SK-N-SH (cell line): ENCODE data around the gene SPATA31C1. TPM values are rescaled to one million over a fixed set of nuclear protein-coding genes. Genes with fewer than 3 reads are reported as not detected.

ENCODE experiments used
- CTCF ChIA-PET: fragments of 300-600, 350-600 bp; formaldehyde crosslinking; extraction: SDS; loops from one replicate; lab custom pipeline; 2021; lab: Yijun Ruan, JAX
- POLR2A ChIA-PET: fragments of 350-600 bp; sonication (Branson Sonifier 250); formaldehyde crosslinking; extraction: SDS; loops from one replicate; lab custom pipeline; 2020; ENCODE audit warnings: antibody characterized with exemption, inconsistent platforms; lab: Yijun Ruan, JAX
- DNase-seq: peaks from one replicate; pipeline ENCODE4 v3.0.0; 2012
- H2AFZ ChIP-seq: fragments of 200-600 bp; sonication (generic); 2 replicates; pipeline ENCODE4 v1.8.1; 2016; ENCODE audit warnings: antibody characterized with exemption, mild to moderate bottlenecking, low read depth
- H3F3A ChIP-seq: fragments of 200-600 bp; sonication (generic); replicated peaks from 2 replicates; pipeline ENCODE3; 2016; ENCODE audit warnings: antibody characterized with exemption, mild to moderate bottlenecking; ENCODE audit not compliant: insufficient read depth
- H3K27ac ChIP-seq, 2 experiments: fragments of 200-500 bp in 1 of 2; fragments of 200-600 bp in 1 of 2; sonication (Bioruptor generic) in 1 of 2; sonication (generic), shearing (Covaris generic) in 1 of 2; 2 replicates each; pipeline versions ENCODE4 v1.5.1 to v1.6.1; 2014 to 2016; ENCODE audit warnings: low read depth in 2 of 2, inconsistent platforms in 1 of 2, low read length in 1 of 2, mild to moderate bottlenecking in 1 of 2, mixed read lengths in 1 of 2
- H3K27me3 ChIP-seq: fragments of 200-600 bp; sonication (generic), shearing (Covaris generic); 2 replicates; pipeline ENCODE4 v1.6.1; 2016; ENCODE audit warnings: mixed run types; ENCODE audit not compliant: insufficient read depth
- H3K36me3 ChIP-seq, 2 experiments: fragments of 200-500 bp in 1 of 2; fragments of 200-600 bp in 1 of 2; sonication (Bioruptor generic) in 1 of 2; sonication (generic) in 1 of 2; replicated peaks in 1 of 2; 2 replicates each; pipeline versions ENCODE3 to v1.5.1; 2014 to 2016; ENCODE audit warnings: low read length in 1 of 2, mild to moderate bottlenecking in 1 of 2; ENCODE audit not compliant: insufficient read depth in 2 of 2, control insufficient read depth in 1 of 2
- H3K4me1 ChIP-seq, 2 experiments: fragments of 200-500 bp in 1 of 2; fragments of 200-600 bp in 1 of 2; sonication (Bioruptor generic) in 1 of 2; sonication (generic), shearing (Covaris generic) in 1 of 2; 2 replicates each; pipeline versions ENCODE4 v1.5.1 to v1.6.1; 2014 to 2016; ENCODE audit warnings: low read depth in 1 of 2, low read length in 1 of 2, mixed run types in 1 of 2; ENCODE audit not compliant: insufficient read depth in 2 of 2, control insufficient read depth in 1 of 2
- H3K4me2 ChIP-seq: fragments of 200-600 bp; sonication (generic), shearing (Covaris generic); 2 replicates; pipeline ENCODE4 v1.6.1; 2017; ENCODE audit warnings: mixed run types
- H3K4me3 ChIP-seq, 2 experiments: fragments of 200-500 bp in 1 of 2; fragments of 200-600 bp in 1 of 2; sonication (Bioruptor generic) in 1 of 2; sonication (generic), shearing (Covaris generic) in 1 of 2; 2 replicates each; pipeline versions ENCODE4 v1.5.1 to v1.8.1; 2014 to 2016; ENCODE audit warnings: low read depth in 2 of 2, inconsistent platforms in 1 of 2, low read length in 1 of 2, mild to moderate bottlenecking in 1 of 2, mixed read lengths in 1 of 2, moderate library complexity in 1 of 2
- H3K79me2 ChIP-seq: fragments of 200-600 bp; sonication (generic); 2 replicates; pipeline ENCODE4 v1.8.1; 2017; ENCODE audit warnings: mild to moderate bottlenecking; ENCODE audit not compliant: insufficient read depth
- H3K9ac ChIP-seq: fragments of 200-600 bp; sonication (generic); 2 replicates; pipeline ENCODE4 v1.6.1; 2017; ENCODE audit warnings: mixed run types
- H3K9me2 ChIP-seq: fragments of 200-600 bp; sonication (generic); 2 replicates; pipeline ENCODE4 v1.6.1; 2017; ENCODE audit warnings: mixed run types
- H3K9me3 ChIP-seq: fragments of 200-600 bp; sonication (generic); 2 replicates; pipeline ENCODE4 v1.6.1; 2017; ENCODE audit warnings: mixed run types, mild to moderate bottlenecking, moderate library complexity
- H4K20me1 ChIP-seq: fragments of 200-600 bp; sonication (generic); 2 replicates; pipeline ENCODE4 v1.6.1; 2017; ENCODE audit warnings: mild to moderate bottlenecking, mixed run types; ENCODE audit not compliant: insufficient read depth
- ELF1 ChIP-seq: IDR thresholded peaks from 2 replicates; pipeline ENCODE4 v1.4.0; 2012
- EP300 ChIP-seq, 2 experiments: IDR thresholded peaks; 2 replicates each; pipeline versions ENCODE4 v1.4.0 to v1.6.1; 2012; ENCODE audit warnings: borderline replicate concordance in 1 of 2, low read depth in 1 of 2, low read length in 1 of 2
- EZH2phosphoT487 ChIP-seq: fragments of 200-600 bp; sonication (generic); IDR thresholded peaks from 2 replicates; pipeline ENCODE4 v1.6.1; 2017; ENCODE audit warnings: low read depth, mixed run types, mild to moderate bottlenecking, antibody characterized with exemption, moderate library complexity, borderline replicate concordance
- FOSL2 ChIP-seq: IDR thresholded peaks from 2 replicates; pipeline ENCODE4 v1.4.0; 2012; ENCODE audit warnings: low read depth, mild to moderate bottlenecking, moderate library complexity, borderline replicate concordance
- FOXM1 ChIP-seq: IDR thresholded peaks from 2 replicates; pipeline ENCODE4 v1.4.0; 2012; ENCODE audit warnings: low read depth, mild to moderate bottlenecking
- GABPA ChIP-seq: IDR thresholded peaks from 2 replicates; pipeline ENCODE4 v1.4.0; 2012; ENCODE audit warnings: low read depth, mild to moderate bottlenecking
- IRF3 ChIP-seq: fragments of 150-350 bp; IDR thresholded peaks from 2 replicates; pipeline ENCODE4 v1.6.1; 2016; ENCODE audit warnings: mild to moderate bottlenecking, low read depth, low read length
- JUND ChIP-seq: IDR thresholded peaks from 2 replicates; pipeline ENCODE4 v1.4.0; 2012
- MXI1 ChIP-seq: IDR thresholded peaks from 2 replicates; pipeline ENCODE4 v1.6.1; 2012; ENCODE audit warnings: mild to moderate bottlenecking, low read depth, low read length, improper control_type of control experiment
- NFIC ChIP-seq: IDR thresholded peaks from 2 replicates; pipeline ENCODE4 v1.4.0; 2012; ENCODE audit warnings: borderline replicate concordance
- PBX3 ChIP-seq: IDR thresholded peaks from 2 replicates; pipeline ENCODE4; 2012
- POLR2AphosphoS5 ChIP-seq: IDR thresholded peaks from 2 replicates; pipeline ENCODE4 v1.6.1; 2012; ENCODE audit warnings: low read depth, low read length
- RAD21 ChIP-seq: IDR thresholded peaks from 2 replicates; pipeline ENCODE4 v1.6.1; 2012; ENCODE audit warnings: mild to moderate bottlenecking, low read length
- RCOR1 ChIP-seq: fragments of 150-350 bp; IDR thresholded peaks from 2 replicates; pipeline ENCODE4 v1.6.1; 2017; ENCODE audit warnings: antibody characterized with exemption, low read length
- RFX5 ChIP-seq: IDR thresholded peaks from 2 replicates; pipeline ENCODE4 v1.6.1; 2012; ENCODE audit warnings: mild to moderate bottlenecking, improper control_type of control experiment, low read length
- RXRA ChIP-seq: IDR thresholded peaks from 2 replicates; pipeline ENCODE4 v1.4.0; 2012; ENCODE audit warnings: low read depth, mild to moderate bottlenecking, borderline replicate concordance
- SIN3A ChIP-seq: IDR thresholded peaks from 2 replicates; pipeline ENCODE4 v1.6.1; 2012; ENCODE audit warnings: low read depth, mild to moderate bottlenecking, low read length, moderate library complexity, borderline replicate concordance
- TAF1 ChIP-seq: IDR thresholded peaks from 2 replicates; pipeline ENCODE4 v1.6.1; 2012; ENCODE audit warnings: low read depth, mild to moderate bottlenecking, low read length, moderate library complexity, borderline replicate concordance
- TEAD4 ChIP-seq: IDR thresholded peaks from 2 replicates; pipeline ENCODE4 v1.4.0; 2012; ENCODE audit warnings: mild to moderate bottlenecking, borderline replicate concordance; ENCODE audit not compliant: insufficient read depth
- ZBTB33 ChIP-seq: IDR thresholded peaks from 2 replicates; pipeline ENCODE4 v1.4.0; 2012; ENCODE audit warnings: low read depth, borderline replicate concordance
- WGBS: methylation state at CpG from one replicate; pipeline ENCODE4 v1.1.6; 2017; ENCODE audit warnings: low lambda C conversion rate; 5-methylcytosine and 5-hydroxymethylcytosine counted together
- polyA plus RNA-seq, 3 experiments: library from polyadenylated mRNA; depleted of rRNA; stranded (reverse); fragments of >200 nt; gene quantifications; 2 replicates each; pipeline ENCODE4 v1.2.3, GENCODE V29; 2012

The SPATA31C1 gene
- polyA plus RNA-seq, 1 of the 3 experiments (the other 2 are of a cell fraction) = not detected

- no peak for DNase-seq
- POLR2A ChIA-PET = no interaction called here
- H3K27ac ChIP-seq = no peak overlapping the region
- H3K4me1 ChIP-seq = no peaks in the 10 kb centered on the region; a peak in 1 of 4 replicates
- TF ChIP-seq SIN3A (no peak), ELF1 (no peak), ZBTB33 (no peak), NFIC (no peak), FOSL2 (no peak), JUND (no peak), FOXM1 (no peak), RAD21 (no peak), MXI1 (no peak), EP300 (IDR thresholded peaks at IDR 0.05; ENCODE audit: borderline replicate concordance in 1 of 2, low read depth in 1 of 2, low read length in 1 of 2) (no peak), PBX3 (no peak), IRF3 (no peak), TEAD4 (no peak), GABPA (no peak), TAF1 (no peak), RXRA (no peak), EZH2phosphoT487 (no peak), RFX5 (no peak), RCOR1 (no peak), POLR2AphosphoS5 (no peak)
- no peaks in the 10 kb centered on the region for H4K20me1 ChIP-seq
- H3K4me3 ChIP-seq = no peak overlapping the region
- 65% methylated on average over 6 of the region's 6 CpGs for WGBS
- H3K36me3 ChIP-seq = no peaks in the 10 kb centered on the region
- H3K27me3 ChIP-seq = no peaks in the 10 kb centered on the region
- no peak overlapping the region for H3K4me2 ChIP-seq
- CTCF ChIA-PET = no interaction called here
- H3K9me3 ChIP-seq = no peaks in the 10 kb centered on the region
- no peak overlapping the region for H2AFZ ChIP-seq
- H3F3A ChIP-seq = no peaks in the 10 kb centered on the region
- no peaks in the 10 kb centered on the region for H3K9me2 ChIP-seq
- no peak overlapping the region for H3K9ac ChIP-seq
- no peaks in the 10 kb centered on the region for H3K79me2 ChIP-seq
Observed at GRCh38 chr9:87891754-87892153, 26.0 kb upstream of the SPATA31C1 start.
